PC-3 (cell line): Measurements from ENCODE around the gene PRR30. TPM values are rescaled to one million over a fixed set of nuclear protein-coding genes. Genes with fewer than 3 reads are reported as not detected.

Experiments
- ATAC-seq: fragments of 200-7000 bp; cut with Tn5 transposase; 2 replicates; pipeline ENCODE4 v1.9.1; 2020; ENCODE audit warnings: mild to moderate bottlenecking, moderate library complexity
- BruUV-seq: library from RNA; stranded (reverse); fragments of 400-500 nt; replicated peaks from 2 replicates; lab custom pipeline; 2021; lab: Mats Ljungman, UMichigan
- CTCF ChIA-PET: fragments of 300-600 bp; sonication (Branson Sonifier 250); formaldehyde crosslinking; loops from one replicate; lab custom pipeline; 2022; ENCODE audit warnings: antibody characterized with exemption; lab: Charles Lee
- POLR2A ChIA-PET: fragments of 300-600 bp; sonication (Branson Sonifier 250); formaldehyde crosslinking; loops from one replicate; lab custom pipeline; 2022; ENCODE audit warnings: antibody characterized with exemption; ENCODE audit not compliant: unreplicated experiment; lab: Charles Lee
- DNase-seq: peaks from one replicate; pipeline ENCODE4 v3.0.0-alpha.2; 2015
- H2AFZ ChIP-seq: fragments of 300-600 bp; sonication (generic); 2 replicates; pipeline ENCODE4 v1.6.0; 2016; ENCODE audit warnings: antibody characterized with exemption, low read length
- H3F3A ChIP-seq: fragments of 300-600 bp; sonication (generic); one replicate; pipeline ENCODE4 v1.6.0; 2017; ENCODE audit warnings: antibody characterized with exemption, low read length, control low read depth, mild to moderate bottlenecking; ENCODE audit not compliant: unreplicated experiment
- H3K27ac ChIP-seq: fragments of 300-600 bp; sonication (generic); 2 replicates; pipeline ENCODE4 v1.5.1; 2016; ENCODE audit warnings: mild to moderate bottlenecking, low read length
- H3K27me3 ChIP-seq: fragments of 300-600 bp; sonication (generic); 2 replicates; pipeline ENCODE4 v1.6.1; 2016; ENCODE audit warnings: low read length, mixed read lengths
- H3K36me3 ChIP-seq: fragments of 300-600 bp; sonication (generic); 2 replicates; pipeline ENCODE4 v1.6.1; 2016; ENCODE audit warnings: low read depth, mixed run types, low read length, mixed read lengths
- H3K4me1 ChIP-seq: fragments of 300-600 bp; sonication (generic); 2 replicates; pipeline ENCODE4 v1.5.1; 2016; ENCODE audit warnings: low read length; ENCODE audit not compliant: insufficient read depth
- H3K4me2 ChIP-seq: fragments of 300-600 bp; sonication (generic); 2 replicates; pipeline ENCODE4 v1.6.0; 2016; ENCODE audit warnings: low read length
- H3K4me3 ChIP-seq: fragments of 300-600 bp; sonication (generic); 2 replicates; pipeline ENCODE4 v1.5.1; 2016; ENCODE audit warnings: mild to moderate bottlenecking, low read length, mixed read lengths
- H3K79me2 ChIP-seq: fragments of 300-600 bp; sonication (generic); 2 replicates; pipeline ENCODE4 v1.6.1; 2017; ENCODE audit warnings: low read length, mixed read lengths
- H3K9ac ChIP-seq: fragments of 300-600 bp; sonication (generic); 2 replicates; pipeline ENCODE4 v1.6.0; 2016; ENCODE audit warnings: mild to moderate bottlenecking, low read length
- H3K9me2 ChIP-seq: fragments of 300-600 bp; sonication (generic); replicated peaks from 2 replicates; pipeline ENCODE4 v1.6.1; 2016; ENCODE audit warnings: mixed run types, low read length, mixed read lengths
- H3K9me3 ChIP-seq: fragments of 300-600 bp; sonication (generic); 2 replicates; pipeline ENCODE4 v1.6.1; 2016; ENCODE audit warnings: low read length, mixed read lengths
- H4K20me1 ChIP-seq: fragments of 300-600 bp; sonication (generic); 2 replicates; pipeline ENCODE4 v1.6.1; 2016; ENCODE audit warnings: low read length, mixed read lengths
- EZH2 ChIP-seq: fragments of 300-600 bp; sonication (generic); IDR thresholded peaks from one replicate; pipeline ENCODE4 v1.6.1; 2017; ENCODE audit warnings: antibody characterized with exemption, mild to moderate bottlenecking, low read length; ENCODE audit not compliant: unreplicated experiment
- EZH2phosphoT487 ChIP-seq: fragments of 300-600 bp; sonication (generic); IDR thresholded peaks from 2 replicates; pipeline ENCODE4 v1.6.1; 2018; ENCODE audit warnings: mild to moderate bottlenecking, antibody characterized with exemption, low read length, borderline replicate concordance
- intact Hi-C: fragments of 100-400 bp; cut with micrococcal nuclease; formaldehyde crosslinking; loops from 2 replicates; pipeline ENCODE4 v1.9.0; 2023
- total RNA-seq: library from RNA; depleted of rRNA; stranded (reverse); fragments of >200 nt; gene quantifications from 2 replicates; pipeline ENCODE4 v1.2.3, GENCODE V29; 2014
- TF ChIP-seq, protein P1 (sequence below): fragments of 300-600 bp; sonication (generic); conservative IDR thresholded peaks from 2 replicates; pipeline ENCODE4 v1.5.1; 2017; ENCODE audit warnings: antibody characterized with exemption, low read depth, mild to moderate bottlenecking, low read length

The PRR30 gene
- total RNA-seq, 1 experiment from 2014 or later, result not detected

GRCh38 chr2:27135478-27135955, 3.7 kb downstream of the PRR30 start:
- Histone ChIP-seq H3F3A (no peaks in the 10 kb centered on the region), H3K4me1 (peaks cover 9% of the 10 kb centered on the region), H3K9me2 (no peaks in the 10 kb centered on the region), H3K36me3 (peaks cover 12% of the 10 kb centered on the region), H3K27me3 (no peaks in the 10 kb centered on the region), H3K4me3 (no peak overlapping the region), H4K20me1 (peaks cover 9% of the 10 kb centered on the region; the same call in 1 of the 2 replicates), H3K79me2 (peaks cover 22% of the 10 kb centered on the region), H3K27ac (no peak overlapping the region), H3K9ac (no peak overlapping the region), H3K9me3 (no peaks in the 10 kb centered on the region), H2AFZ (0 out of 2 replicates have a peak overlapping the region, but pooled peaks have one; percentile 79), H3K4me2 (no peak overlapping the region)
- DNase-seq (no peak), ATAC-seq (no peak)
- ChIA-PET CTCF (no interaction called here), POLR2A (no interaction called here)
- intact Hi-C loops, result no loop called here
- TF ChIP-seq EZH2phosphoT487 (no peak), EZH2 (no peak)
- TF ChIP-seq, protein P1, sequence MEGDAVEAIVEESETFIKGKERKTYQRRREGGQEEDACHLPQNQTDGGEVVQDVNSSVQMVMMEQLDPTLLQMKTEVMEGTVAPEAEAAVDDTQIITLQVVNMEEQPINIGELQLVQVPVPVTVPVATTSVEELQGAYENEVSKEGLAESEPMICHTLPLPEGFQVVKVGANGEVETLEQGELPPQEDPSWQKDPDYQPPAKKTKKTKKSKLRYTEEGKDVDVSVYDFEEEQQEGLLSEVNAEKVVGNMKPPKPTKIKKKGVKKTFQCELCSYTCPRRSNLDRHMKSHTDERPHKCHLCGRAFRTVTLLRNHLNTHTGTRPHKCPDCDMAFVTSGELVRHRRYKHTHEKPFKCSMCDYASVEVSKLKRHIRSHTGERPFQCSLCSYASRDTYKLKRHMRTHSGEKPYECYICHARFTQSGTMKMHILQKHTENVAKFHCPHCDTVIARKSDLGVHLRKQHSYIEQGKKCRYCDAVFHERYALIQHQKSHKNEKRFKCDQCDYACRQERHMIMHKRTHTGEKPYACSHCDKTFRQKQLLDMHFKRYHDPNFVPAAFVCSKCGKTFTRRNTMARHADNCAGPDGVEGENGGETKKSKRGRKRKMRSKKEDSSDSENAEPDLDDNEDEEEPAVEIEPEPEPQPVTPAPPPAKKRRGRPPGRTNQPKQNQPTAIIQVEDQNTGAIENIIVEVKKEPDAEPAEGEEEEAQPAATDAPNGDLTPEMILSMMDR, result no peak
- no TSS peak for BruUV-seq

GRCh38 chr2:27134781-27135477, 4.3 kb downstream of the PRR30 start:
- Histone ChIP-seq H3K9me2 (no peaks in the 10 kb centered on the region), H3K27me3 (no peaks in the 10 kb centered on the region), H3K9ac (no peak overlapping the region), H2AFZ (peak overlapping the region; percentile 79), H3K27ac (no peak overlapping the region), H3K4me1 (peaks cover 9% of the 10 kb centered on the region), H3K9me3 (no peaks in the 10 kb centered on the region), H3K4me3 (peak overlapping the region; percentile 97; the same call in 1 of the 2 replicates), H4K20me1 (peaks cover 9% of the 10 kb centered on the region; the same call in 1 of the 2 replicates), H3K36me3 (peaks cover 12% of the 10 kb centered on the region), H3K4me2 (peak overlapping the region; percentile 94), H3F3A (no peaks in the 10 kb centered on the region), H3K79me2 (peaks cover 22% of the 10 kb centered on the region)
- TF ChIP-seq EZH2phosphoT487, result no peak
- TF ChIP-seq EZH2, result no peak
- TF ChIP-seq, protein P1, result no peak
- DNase-seq (no peak), ATAC-seq (no peak)
- POLR2A ChIA-PET, result interaction anchor here (0.5 kb wide), 1 partner anchor 113 kb away, joined by 6 read pairs; no protein-coding TSS in a partner anchor
- intact Hi-C loops, result no loop called here
- CTCF ChIA-PET, result interaction anchor here (0.5 kb wide), 1 partner anchor 145 kb away, joined by 8 read pairs; no protein-coding TSS in a partner anchor
- BruUV-seq, result TSS peak; percentile 46
